Measurements from ENCODE around the gene PCDHAC2.

PCDHAC2 gene

GRCh38 chr5:140988100-140988499 lies 21.8 kb downstream of the PCDHAC2 start:
- FAIRE-seq = no peak

DNA sequence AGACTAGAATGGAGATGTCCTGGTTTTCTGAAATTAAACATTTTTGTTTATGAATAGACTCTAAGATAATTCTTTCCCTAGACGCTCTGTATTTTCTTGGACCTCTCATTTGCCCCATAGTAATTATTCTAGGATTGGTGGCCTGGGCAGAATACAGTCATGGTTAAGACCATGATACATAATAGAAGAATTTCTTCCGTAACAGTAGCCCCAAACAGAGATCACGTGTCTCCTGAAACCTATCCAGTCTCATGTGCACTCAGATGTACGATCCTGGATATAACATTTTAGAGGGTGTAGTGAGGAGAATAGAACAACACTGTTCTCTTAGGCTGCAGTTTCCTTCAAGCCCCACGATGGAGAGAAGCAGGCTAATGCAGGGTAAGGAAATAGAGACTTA lies 22.3 kb downstream of the PCDHAC2 start:
- FAIRE-seq = no peak

- no peak for FAIRE-seq
Observed at GRCh38 chr5:140989254-140990020, 23.2 kb downstream of the PCDHAC2 start.

DNA sequence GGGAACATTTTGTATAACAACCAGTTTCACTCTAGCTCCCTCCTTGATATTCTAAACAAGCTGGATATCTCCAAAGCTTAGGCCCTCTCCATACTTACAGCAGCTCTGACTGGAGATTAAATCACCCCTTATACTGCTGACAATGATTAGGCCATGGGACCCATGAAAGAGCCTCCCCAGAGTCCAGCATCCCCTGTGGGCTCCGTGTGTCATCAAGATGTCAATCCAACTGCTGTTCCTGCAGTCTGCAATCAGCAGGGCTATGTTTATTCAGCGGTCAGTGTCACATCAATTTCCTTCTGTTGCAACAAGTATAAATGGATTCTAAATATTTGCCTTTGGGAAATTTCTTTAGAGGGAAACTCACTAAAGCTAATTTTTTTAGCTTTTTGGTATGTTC lies 26.6 kb downstream of the PCDHAC2 start:
- no peak for FAIRE-seq

DNA sequence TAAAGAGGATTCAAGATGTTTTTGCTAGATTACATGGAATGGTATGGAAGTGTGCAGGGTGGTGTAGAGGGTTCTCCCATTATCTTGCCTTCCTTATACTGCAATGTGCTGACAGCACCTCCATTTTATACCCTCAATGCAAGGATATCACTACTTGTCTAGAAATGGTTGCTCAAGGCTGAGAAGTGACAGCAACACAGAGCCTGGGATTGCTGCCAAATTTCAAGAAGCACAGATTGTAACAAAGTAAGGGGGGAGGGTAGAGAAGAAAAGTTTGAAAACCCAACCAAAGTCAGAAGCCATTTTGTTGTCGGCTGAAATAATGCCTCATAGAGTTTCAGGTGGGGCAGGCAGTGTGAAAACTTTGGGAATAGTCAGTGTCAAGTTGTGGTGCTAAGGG lies 29.8 kb downstream of the PCDHAC2 start:
- FAIRE-seq = no peak

- FAIRE-seq = no peak
Observed at GRCh38 chr5:140998921-140999410, 32.7 kb downstream of the PCDHAC2 start.

DNA sequence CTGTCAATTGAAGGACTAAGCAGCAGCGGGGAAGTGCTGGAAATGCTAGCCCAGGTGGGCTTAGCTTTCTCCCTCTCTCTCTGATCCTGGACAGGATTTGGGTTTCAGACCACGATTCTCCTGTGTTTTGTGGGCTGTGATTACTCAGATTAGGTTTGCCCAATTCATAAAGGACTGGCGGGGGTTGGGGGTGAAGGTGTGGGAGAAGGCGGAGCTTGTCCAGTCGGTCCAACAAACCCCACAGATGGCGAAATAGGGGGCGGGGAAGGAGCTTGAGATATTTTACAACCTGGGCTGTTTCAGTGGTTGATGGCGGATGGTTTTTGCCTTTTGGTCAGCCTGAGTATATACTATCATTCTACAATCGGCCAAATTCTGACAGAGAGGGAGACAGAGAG lies 35.2 kb downstream of the PCDHAC2 start:
- FAIRE-seq = peak; percentile 88

DNA sequence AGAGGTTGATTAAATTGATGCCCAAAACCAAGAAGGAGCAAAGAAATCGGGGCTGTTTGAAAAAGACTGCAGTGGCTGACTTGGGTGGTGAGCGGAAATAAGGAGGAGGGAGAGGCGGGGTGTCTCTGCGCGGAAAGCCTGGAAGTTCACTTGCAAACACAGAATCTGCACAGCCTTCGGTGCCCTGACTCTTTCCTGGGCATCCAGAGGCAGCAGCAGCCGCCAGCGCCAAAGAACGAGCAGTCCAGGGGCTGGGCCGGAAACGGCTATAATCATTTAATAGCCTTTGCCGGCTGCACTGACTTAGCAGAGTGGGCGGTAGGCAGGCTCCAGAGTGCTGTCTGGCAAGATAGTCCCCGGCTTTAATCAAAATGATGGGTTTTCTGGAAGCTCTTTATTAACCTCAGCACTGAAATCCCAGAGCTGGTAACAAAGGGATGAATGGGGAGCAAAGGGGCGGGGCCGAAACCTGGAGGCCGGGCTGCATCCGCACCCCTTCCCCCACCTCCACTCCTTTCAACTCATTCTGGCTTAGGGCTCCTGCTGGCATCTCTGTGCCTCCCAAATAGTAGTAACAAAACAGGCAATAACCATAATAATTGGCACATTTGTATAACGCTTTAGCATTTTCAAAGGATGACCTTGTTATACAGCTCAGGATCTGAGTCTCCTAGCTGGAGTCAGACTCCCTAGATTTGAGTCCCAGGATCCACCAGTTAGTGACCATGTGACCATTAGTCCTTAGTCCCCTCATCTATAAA lies 35.7 kb downstream of the PCDHAC2 start:
- FAIRE-seq = peak; percentile 66

DNA sequence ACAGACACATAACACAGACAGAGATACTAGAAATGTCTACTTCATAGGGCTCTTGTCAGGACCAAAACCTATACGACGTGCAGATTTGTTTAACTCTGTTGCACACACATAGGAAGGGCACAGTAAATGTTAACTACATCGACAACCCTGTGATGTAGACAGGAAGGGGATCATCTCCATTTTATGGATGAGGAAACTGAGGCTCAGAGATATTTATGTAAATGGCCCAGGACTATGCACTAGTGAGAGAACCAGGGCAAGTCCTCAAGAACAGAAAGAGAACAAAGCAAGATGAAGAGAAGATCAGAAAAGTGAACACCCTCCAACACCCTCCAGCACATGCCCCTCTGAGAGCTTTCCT lies 36.3 kb downstream of the PCDHAC2 start:
- no peak for FAIRE-seq

GRCh38 chr5:141003031-141003430 lies 36.8 kb downstream of the PCDHAC2 start:
- FAIRE-seq = peak; percentile 71

GRCh38 chr5:141003791-141004611 lies 37.7 kb downstream of the PCDHAC2 start:
- peak; percentile 99 for FAIRE-seq

GRCh38 chr5:141007791-141008190 lies 41.5 kb downstream of the PCDHAC2 start:
- no peak for FAIRE-seq

GRCh38 chr5:141010047-141010793 lies 43.9 kb downstream of the PCDHAC2 start:
- no peak for FAIRE-seq

- FAIRE-seq = peak; percentile 48
Observed at GRCh38 chr5:141017943-141018342, 51.7 kb downstream of the PCDHAC2 start.
